AG08396 (cell line): Measurements from ENCODE around the gene ADARB2.

Source experiments
- DNase-seq: peaks from one replicate; pipeline ENCODE4 v3.0.0; 2012; ENCODE audit warnings: low spot score, mixed read lengths

Gene ADARB2

GRCh38 chr10:1569208-1569607 lies 168.1 kb downstream of the ADARB2 start:
- no peak for DNase-seq

- DNase-seq: no peak
These were observed 169.4 kb downstream of the ADARB2 start for GRCh38 chr10:1567742-1568495.

- DNase-seq: no peak
These were observed 170.2 kb downstream of the ADARB2 start for GRCh38 chr10:1567152-1567551.

GRCh38 chr10:1564791-1565190 lies 172.5 kb downstream of the ADARB2 start:
- DNase-seq: no peak

- DNase-seq: no peak
These were observed 174.3 kb downstream of the ADARB2 start for GRCh38 chr10:1563028-1563427.

- no peak for DNase-seq
These were observed 175.5 kb downstream of the ADARB2 start for GRCh38 chr10:1561731-1562337.

- DNase-seq: no peak
These were observed 176.7 kb downstream of the ADARB2 start for GRCh38 chr10:1560535-1561192.

GRCh38 chr10:1559761-1560160 lies 177.6 kb downstream of the ADARB2 start:
- no peak for DNase-seq

GRCh38 chr10:1559311-1559710 lies 178.0 kb downstream of the ADARB2 start:
- DNase-seq: no peak

GRCh38 chr10:1558906-1559305 lies 178.4 kb downstream of the ADARB2 start:
- DNase-seq: no peak

- no peak for DNase-seq
These were observed 180.2 kb downstream of the ADARB2 start for GRCh38 chr10:1557081-1557480.

- no peak for DNase-seq
These were observed 180.8 kb downstream of the ADARB2 start for GRCh38 chr10:1556496-1556895.

- no peak for DNase-seq
These were observed 183.4 kb downstream of the ADARB2 start for GRCh38 chr10:1553951-1554350.

GRCh38 chr10:1552881-1553670 lies 184.2 kb downstream of the ADARB2 start:
- no peak for DNase-seq

GRCh38 chr10:1552406-1552805 lies 184.9 kb downstream of the ADARB2 start:
- DNase-seq: no peak

- DNase-seq: no peak
These were observed 185.5 kb downstream of the ADARB2 start for GRCh38 chr10:1551636-1552338.

GRCh38 chr10:1550616-1551015 lies 186.7 kb downstream of the ADARB2 start:
- no peak for DNase-seq

GRCh38 chr10:1550291-1550595 lies 187.1 kb downstream of the ADARB2 start:
- DNase-seq: no peak

- DNase-seq: no peak
These were observed 187.6 kb downstream of the ADARB2 start for GRCh38 chr10:1549591-1550290.

- no peak for DNase-seq
These were observed 188.7 kb downstream of the ADARB2 start for GRCh38 chr10:1548596-1548995.

GRCh38 chr10:1548146-1548545 lies 189.2 kb downstream of the ADARB2 start:
- DNase-seq: no peak
